GM12878 (cell line): Measurements from ENCODE around the gene AAR2. TPM values are rescaled to one million over a fixed set of nuclear protein-coding genes. Genes with fewer than 3 reads are reported as not detected.

Source experiments
- ATAC-seq: fragments of 200-7000 bp; cut with Tn5 transposase; 3 replicates; pipeline ENCODE4 v1.9.1; 2020; ENCODE audit warnings: mild to moderate bottlenecking, moderate library complexity
- BruUV-seq: library from RNA; stranded (reverse); fragments of 400-500 nt; replicated peaks from 2 replicates; lab custom pipeline; 2021; lab: Mats Ljungman, UMichigan
- CTCF ChIA-PET: fragments of 300-600 bp; sonication (Branson Sonifier 250); formaldehyde crosslinking; extraction: SDS; loops from one replicate; lab custom pipeline; 2021; ENCODE audit warnings: inconsistent platforms; lab: Yijun Ruan, JAX
- POLR2A ChIA-PET: fragments of 350-600 bp; formaldehyde crosslinking; extraction: SDS; loops from one replicate; lab custom pipeline; 2021; ENCODE audit warnings: inconsistent platforms; lab: Charles Lee
- RAD21 ChIA-PET: fragments of 300-600 bp; sonication (Branson Sonifier 250); formaldehyde crosslinking; loops from one replicate; lab custom pipeline; 2023; ENCODE audit warnings: antibody characterized with exemption; ENCODE audit not compliant: unreplicated experiment; lab: Charles Lee
- SMC1A ChIA-PET: fragments of 300-600 bp; sonication (Branson Sonifier 250); formaldehyde crosslinking; loops from one replicate; lab custom pipeline; 2023; ENCODE audit not compliant: unreplicated experiment, uncharacterized antibody; lab: Charles Lee
- DNase-seq: peaks from one replicate; pipeline ENCODE4 v3.0.0-alpha.2; 2011; ENCODE audit warnings: low read depth, low spot score
- FAIRE-seq: peaks from 3 replicates; lab custom pipeline; 2011; peaks lifted over from hg19 to GRCh38; lab: Jason Lieb, UNC
- H2AFZ ChIP-seq: 2 replicates; pipeline ENCODE4 v1.6.0; 2011; ENCODE audit warnings: low read depth, low read length, control low read depth; ENCODE audit not compliant: control insufficient read depth
- H3K27ac ChIP-seq: 2 replicates; pipeline ENCODE4 v1.5.1; 2011; ENCODE audit warnings: control low read depth; ENCODE audit not compliant: control insufficient read depth, insufficient read depth
- H3K27me3 ChIP-seq, 2 experiments: replicated peaks in 1 of 2; 2 replicates each; pipeline versions ENCODE4 v1.6.0 to v1.6.1; 2011; ENCODE audit warnings: low read length in 1 of 2; ENCODE audit not compliant: control insufficient read depth in 2 of 2, insufficient read depth in 2 of 2
- H3K36me3 ChIP-seq, 2 experiments: 2 replicates each; pipeline ENCODE4 v1.5.1; 2011; ENCODE audit warnings: low read length in 1 of 2; ENCODE audit not compliant: control insufficient read depth in 2 of 2, insufficient read depth in 2 of 2
- H3K4me1 ChIP-seq: 2 replicates; pipeline ENCODE4 v1.6.1; 2011; ENCODE audit warnings: mild to moderate bottlenecking, low read length, moderate library complexity, mixed read lengths; ENCODE audit not compliant: control insufficient read depth, insufficient read depth
- H3K4me2 ChIP-seq: 2 replicates; pipeline ENCODE4 v1.6.0; 2011; ENCODE audit warnings: control low read depth; ENCODE audit not compliant: control insufficient read depth, insufficient read depth
- H3K4me3 ChIP-seq: fragments of 200-600 bp; sonication (generic); 2 replicates; pipeline ENCODE4 v1.5.1; 2016
- H3K79me2 ChIP-seq: 2 replicates; pipeline ENCODE4 v1.6.0; 2011; ENCODE audit warnings: low read length; ENCODE audit not compliant: control insufficient read depth, insufficient read depth
- H3K9ac ChIP-seq: 2 replicates; pipeline ENCODE4 v1.8.0; 2011; ENCODE audit warnings: low read length, control low read depth, mixed read lengths; ENCODE audit not compliant: control insufficient read depth, insufficient read depth
- H3K9me3 ChIP-seq: replicated peaks from 3 replicates; pipeline ENCODE4 v1.5.1; 2011; ENCODE audit warnings: mild to moderate bottlenecking, low read length; ENCODE audit not compliant: control insufficient read depth, insufficient read depth
- H4K20me1 ChIP-seq: 2 replicates; pipeline ENCODE4 v1.6.0; 2011; ENCODE audit not compliant: control insufficient read depth, insufficient read depth
- ATF3 ChIP-seq: IDR thresholded peaks from 2 replicates; pipeline ENCODE4 v1.6.1; 2011; ENCODE audit warnings: low read depth, mild to moderate bottlenecking, low read length, moderate library complexity, borderline replicate concordance; ENCODE audit errors: extremely low read depth
- BCL3 ChIP-seq: IDR thresholded peaks from 2 replicates; pipeline ENCODE4 v1.6.1; 2011; ENCODE audit warnings: borderline replicate concordance, low read depth, mild to moderate bottlenecking, moderate library complexity, low read length; ENCODE audit not compliant: insufficient read depth, poor library complexity, severe bottlenecking
- FOXM1 ChIP-seq: IDR thresholded peaks from 2 replicates; pipeline ENCODE4 v1.6.1; 2012; ENCODE audit warnings: low read depth, mild to moderate bottlenecking, inconsistent platforms, low read length, moderate library complexity
- HDAC6 ChIP-seq: fragments of 200-600 bp; sonication (generic); IDR thresholded peaks from one replicate; pipeline ENCODE4 v1.8.0; 2017; ENCODE audit warnings: antibody characterized with exemption; ENCODE audit not compliant: unreplicated experiment
- MLLT1 ChIP-seq: fragments of 450-650 bp; IDR thresholded peaks from 2 replicates; pipeline ENCODE4 v1.6.1; 2016; ENCODE audit warnings: mild to moderate bottlenecking
- NFYA ChIP-seq: IDR thresholded peaks from 2 replicates; pipeline ENCODE4 v1.6.1; 2011; ENCODE audit warnings: low read depth, mild to moderate bottlenecking, low read length, improper control_type of control experiment, borderline replicate concordance
- NKRF ChIP-seq: fragments of 450-650 bp; conservative IDR thresholded peaks from 2 replicates; pipeline ENCODE4 v1.6.1; 2017; ENCODE audit warnings: mild to moderate bottlenecking, moderate library complexity
- TBL1XR1 ChIP-seq: IDR thresholded peaks from 2 replicates; pipeline ENCODE4 v1.6.1; 2012; ENCODE audit warnings: low read depth, low read length, improper control_type of control experiment
- ZBTB33 ChIP-seq: fragments of 450-650 bp; IDR thresholded peaks from 2 replicates; pipeline ENCODE4 v1.6.1; 2017; ENCODE audit warnings: mild to moderate bottlenecking
- ZBTB4 ChIP-seq: fragments of 450-650 bp; formaldehyde crosslinking; IDR thresholded peaks from 2 replicates; pipeline ENCODE4 v1.4.0; 2022; ENCODE audit warnings: mild to moderate bottlenecking, moderate library complexity
- ZNF24 ChIP-seq: fragments of 450-650 bp; IDR thresholded peaks from 2 replicates; pipeline ENCODE4 v1.6.1; 2017; ENCODE audit warnings: antibody characterized with exemption, mild to moderate bottlenecking
- WGBS: methylation state at CpG from one replicate; pipeline ENCODE4 v1.1.6; 2016; ENCODE audit warnings: low lambda C conversion rate; ENCODE audit not compliant: insufficient replicate concordance, insufficient coverage; ENCODE audit errors: missing lambda C conversion rate; 5-methylcytosine and 5-hydroxymethylcytosine counted together
- in situ Hi-C: fragments of 300-500 bp; cut with MboI; formaldehyde crosslinking; loops from 9 replicates; pipeline ENCODE4 v1.14.3; 2018; ENCODE audit warnings: mixed read lengths
- intact Hi-C: fragments of 100-400 bp; cut with micrococcal nuclease; formaldehyde crosslinking; loops from one replicate; pipeline ENCODE4 v1.14.2; 2022; ENCODE audit not compliant: unreplicated experiment
- polyA plus RNA-seq, 11 experiments: library from polyadenylated mRNA; depleted of rRNA in 4 of 11; unstranded in 6 of 11; stranded (reverse) in 5 of 11; fragments of >200 nt; fragmentation: Nextera tagmentation in 4 of 11; fragmentation: Illumina TruSeq in 1 of 11; extraction: Ambion mirVana in 4 of 11; extraction: Trizol in 1 of 11; gene quantifications; 1 replicate in 1 of 11; 2 replicates in 10 of 11; pipeline versions ENCODE4 v1.2.1 to v1.2.3, GENCODE V29; 2011 to 2016; ENCODE audit warnings: inconsistent platforms in 2 of 11, missing spikeins in 2 of 11, low read depth in 1 of 11
- total RNA-seq, 4 experiments: library from RNA; depleted of rRNA in 3 of 4; stranded (reverse); fragments of >200 nt in 3 of 4; fragmentation: Illumina TruSeq in 1 of 4; extraction: Trizol in 1 of 4; gene quantifications; 2 replicates each; pipeline versions ENCODE4 v1.2.1 to v1.2.3, GENCODE V29; 2013 to 2021

Gene AAR2
- total and polyA plus RNA-seq, 10 of the 15 experiments (the other 5 are each of a cell fraction or from before 2014, with no cell fraction given): 6.5 to 41.7 (median 30.3) TPM

GRCh38 chr20:36261389-36262105 is 25.3 kb downstream of the AAR2 start:
- H3K9ac ChIP-seq: no peak overlapping the region
- ATAC-seq: no peak
- no peaks in the 10 kb centered on the region for H3K9me3 ChIP-seq
- in situ Hi-C loops (no loop called here), intact Hi-C loops (no loop called here)
- H4K20me1 ChIP-seq: no peaks in the 10 kb centered on the region
- H3K79me2 ChIP-seq: no peaks in the 10 kb centered on the region
- no peak overlapping the region for H2AFZ ChIP-seq
- ChIA-PET POLR2A (no interaction called here), SMC1A (no interaction called here), RAD21 (no interaction called here), CTCF (interaction anchor here (0.9 kb wide), 1 partner anchor 12 kb away, joined by 3 read pairs; no protein-coding TSS in a partner anchor)
- no TSS peak for BruUV-seq
- H3K4me2 ChIP-seq: no peak overlapping the region
- 71% methylated on average over 12 of the region's 12 CpGs for WGBS
- H3K4me3 ChIP-seq: no peak overlapping the region
- no peak overlapping the region for H3K27ac ChIP-seq
- peaks cover 0 to 6% of the 10 kb centered on the region in 2 experiments; a peak in 3 of 4 replicates for H3K36me3 ChIP-seq
- peaks cover 0 to 2% of the 10 kb centered on the region in 2 experiments; a peak in 2 of 4 replicates for H3K27me3 ChIP-seq
- FAIRE-seq: no peak
- no peaks in the 10 kb centered on the region for H3K4me1 ChIP-seq
- DNase-seq: no peak
- no peak for TF ChIP-seq NKRF
- TF ChIP-seq ZBTB33: no peak
- TF ChIP-seq ATF3: no peak
- no peak for TF ChIP-seq TBL1XR1
- TF ChIP-seq ZNF24: no peak
- TF ChIP-seq NFYA: no peak
- TF ChIP-seq HDAC6: no peak
- no peak for TF ChIP-seq ZBTB4 (CRISPR knock-in tag)
- no peak for TF ChIP-seq FOXM1
- no peak for TF ChIP-seq MLLT1
- no peak for TF ChIP-seq BCL3
